Lung (tissue), 12 donors: ENCODE measurements around the gene LIPJ. TPM values are rescaled to one million over a fixed set of nuclear protein-coding genes. Genes with fewer than 3 reads are reported as not detected.

ENCODE experiments used
- ATAC-seq: fragments of 200-7000 bp; cut with Tn5 transposase; one replicate; pipeline ENCODE4 v1.9.1; 2020; ENCODE audit warnings: moderate number of reproducible peaks; ENCODE audit not compliant: insufficient read depth, low FRiP score
- DNase-seq, 3 donors: peaks; one replicate each; pipeline ENCODE4 v3.0.0-alpha.2; 2013 to 2017
- H3K27ac ChIP-seq, 2 donors: one replicate each; pipeline ENCODE4 v1.5.1; 2013; ENCODE audit warnings: mild to moderate bottlenecking in 2 of 2, moderate library complexity in 2 of 2, control low read depth in 1 of 2, inconsistent platforms in 1 of 2, low read depth in 1 of 2, low read length in 1 of 2
- H3K27me3 ChIP-seq, 3 donors: one replicate each; pipeline ENCODE4 v1.5.1; 2013; ENCODE audit warnings: low read length in 2 of 3; ENCODE audit not compliant: control insufficient read depth in 3 of 3, insufficient read depth in 3 of 3
- H3K36me3 ChIP-seq, 4 donors: one replicate each; pipeline ENCODE4 v1.5.1; 2013; ENCODE audit warnings: low read length in 4 of 4, mild to moderate bottlenecking in 1 of 4, moderate library complexity in 1 of 4; ENCODE audit not compliant: control insufficient read depth in 4 of 4, insufficient read depth in 4 of 4
- H3K4me1 ChIP-seq, 5 donors: one replicate each; pipeline ENCODE4 v1.5.1; 2013; ENCODE audit warnings: low read length in 5 of 5, mild to moderate bottlenecking in 2 of 5, moderate library complexity in 1 of 5; ENCODE audit not compliant: control insufficient read depth in 5 of 5, insufficient read depth in 5 of 5
- H3K4me3 ChIP-seq: one replicate; pipeline ENCODE4 v1.5.1; 2013; ENCODE audit warnings: mild to moderate bottlenecking, control low read depth, moderate library complexity
- H3K9ac ChIP-seq, 2 donors: one replicate each; pipeline ENCODE4 v1.5.1; 2013; ENCODE audit warnings: low read length in 2 of 2, control low read depth in 1 of 2; ENCODE audit not compliant: insufficient read depth in 1 of 2
- H3K9me3 ChIP-seq, 4 donors: one replicate each; pipeline ENCODE4 v1.5.1; 2013; ENCODE audit warnings: low read length in 3 of 4, mild to moderate bottlenecking in 1 of 4, moderate library complexity in 1 of 4; ENCODE audit not compliant: control insufficient read depth in 4 of 4, insufficient read depth in 3 of 4
- WGBS, 2 donors: extraction: QIAGEN DNeasy Blood & Tissue Kit; methylation state at CpG; one replicate each; pipeline ENCODE4 v1.1.7; 2013; 5-methylcytosine and 5-hydroxymethylcytosine counted together
- polyA plus RNA-seq, 2 donors: library from polyadenylated mRNA; stranded (reverse); fragments of 200-250 nt; gene quantifications; one replicate each; pipeline ENCODE4 v1.2.1, GENCODE V29; 2013
- total RNA-seq, 2 donors: library from RNA; depleted of rRNA in 1 of 2; stranded (reverse); fragments of >200 nt in 1 of 2; gene quantifications; one replicate each; pipeline ENCODE4 v1.2.1, GENCODE V29; 2014 to 2021
- TF ChIP-seq, protein P1 (sequence below): IDR thresholded peaks from 2 replicates; pipeline ENCODE4 v1.5.1; 2012; ENCODE audit warnings: mild to moderate bottlenecking; ENCODE audit errors: control extremely low read depth, extremely low read depth
- donor health status: control.
- donor health status: control.
- donor health status: Bipolar disorder and iron deficiency.
- donor health status: healthy.
- donor health status: DM: yes; HTN: yes; CAD: no.

The LIPJ gene
- total and polyA plus RNA-seq, 4 donors: 0.02 to 0.14 (median 0.12) TPM; not detected in 1

DNA sequence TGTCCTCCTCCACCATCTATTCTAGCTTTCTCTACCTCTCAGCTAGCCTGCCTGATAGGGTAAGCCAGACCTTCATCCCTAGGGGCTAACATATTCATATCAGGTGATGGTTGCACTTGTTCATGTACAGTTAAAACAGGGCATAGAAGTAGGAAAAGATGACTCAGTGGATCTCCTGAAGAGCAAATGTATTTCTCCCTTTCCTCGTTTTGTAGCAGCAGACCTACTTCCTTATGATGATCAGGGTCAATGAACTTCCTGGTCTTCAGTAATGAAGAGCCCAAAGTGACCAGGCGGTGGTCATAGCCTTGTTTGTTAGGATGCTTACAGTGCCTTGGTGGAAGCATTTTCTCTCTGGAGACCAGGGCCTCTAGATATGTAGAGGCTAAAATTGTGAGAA, 6.3 kb downstream of the LIPJ start:
- Histone ChIP-seq H3K4me3 (no peak overlapping the region), H3K9me3 (no peaks in the 10 kb centered on the region)
- ATAC-seq: no peak

DNA sequence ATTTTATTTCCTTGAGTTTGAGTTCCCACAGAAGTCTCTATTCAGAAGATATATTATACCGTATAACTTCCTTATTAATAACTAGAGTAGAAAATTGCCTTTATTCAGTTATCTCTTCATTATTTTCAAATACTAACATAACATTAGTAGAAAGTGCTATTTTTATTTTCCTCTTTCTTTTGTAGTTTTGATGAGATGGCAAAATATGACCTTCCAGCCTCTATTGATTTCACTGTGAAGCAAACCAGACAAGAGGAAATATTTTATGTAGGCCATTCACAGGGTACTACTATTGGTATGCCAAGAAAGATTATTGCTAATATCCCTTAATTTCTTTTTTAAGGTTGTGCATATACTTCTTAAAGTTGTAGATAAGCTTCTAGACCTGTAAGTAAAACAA, 7.9 kb downstream of the LIPJ start:
- Histone ChIP-seq H3K27ac (no peak overlapping the region), H3K4me3 (no peak overlapping the region), H3K9ac (no peak overlapping the region), H3K36me3 (no peaks in the 10 kb centered on the region), H3K4me1 (no peaks in the 10 kb centered on the region), H3K9me3 (no peaks in the 10 kb centered on the region), H3K27me3 (no peaks in the 10 kb centered on the region)
- ATAC-seq (no peak), DNase-seq (no peak)
- TF ChIP-seq, protein P1, sequence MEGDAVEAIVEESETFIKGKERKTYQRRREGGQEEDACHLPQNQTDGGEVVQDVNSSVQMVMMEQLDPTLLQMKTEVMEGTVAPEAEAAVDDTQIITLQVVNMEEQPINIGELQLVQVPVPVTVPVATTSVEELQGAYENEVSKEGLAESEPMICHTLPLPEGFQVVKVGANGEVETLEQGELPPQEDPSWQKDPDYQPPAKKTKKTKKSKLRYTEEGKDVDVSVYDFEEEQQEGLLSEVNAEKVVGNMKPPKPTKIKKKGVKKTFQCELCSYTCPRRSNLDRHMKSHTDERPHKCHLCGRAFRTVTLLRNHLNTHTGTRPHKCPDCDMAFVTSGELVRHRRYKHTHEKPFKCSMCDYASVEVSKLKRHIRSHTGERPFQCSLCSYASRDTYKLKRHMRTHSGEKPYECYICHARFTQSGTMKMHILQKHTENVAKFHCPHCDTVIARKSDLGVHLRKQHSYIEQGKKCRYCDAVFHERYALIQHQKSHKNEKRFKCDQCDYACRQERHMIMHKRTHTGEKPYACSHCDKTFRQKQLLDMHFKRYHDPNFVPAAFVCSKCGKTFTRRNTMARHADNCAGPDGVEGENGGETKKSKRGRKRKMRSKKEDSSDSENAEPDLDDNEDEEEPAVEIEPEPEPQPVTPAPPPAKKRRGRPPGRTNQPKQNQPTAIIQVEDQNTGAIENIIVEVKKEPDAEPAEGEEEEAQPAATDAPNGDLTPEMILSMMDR: no peak
- WGBS, 2 donors: 96 to 98% methylated on average over 1 of the region's 1 CpG

More for the DNA sequence above, 6.3 kb downstream of the LIPJ start:
- TF ChIP-seq, protein P1: no peak
- no peaks in the 10 kb centered on the region for H3K4me1 ChIP-seq
- DNase-seq: no peak
- H3K9ac ChIP-seq: no peak overlapping the region
- no peak overlapping the region for H3K27ac ChIP-seq
- H3K27me3 ChIP-seq: no peaks in the 10 kb centered on the region
- H3K36me3 ChIP-seq: no peaks in the 10 kb centered on the region
- 76 to 77% methylated on average over 2 of the region's 2 CpGs for WGBS, 2 donors

DNA sequence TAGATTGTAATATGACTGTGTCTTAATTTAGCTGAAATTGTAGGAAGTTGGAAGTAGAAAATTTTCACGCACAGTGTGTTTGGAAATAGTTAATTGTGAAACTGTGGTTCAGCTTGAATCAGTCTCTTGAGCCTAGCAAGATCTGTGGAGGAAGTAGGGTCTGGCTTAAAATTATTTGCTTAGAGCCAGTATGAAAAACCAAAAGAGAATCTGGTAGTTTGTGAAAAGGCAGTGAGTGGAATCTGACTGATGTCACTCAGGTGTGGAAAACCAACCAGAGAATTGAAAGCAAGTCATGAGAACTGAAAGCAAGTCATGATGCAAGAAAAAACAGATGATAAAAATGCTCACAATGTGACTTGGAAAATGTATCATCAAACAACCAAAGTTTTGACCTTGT, 11.5 kb downstream of the LIPJ start:
- Histone ChIP-seq H3K36me3 (no peaks in the 10 kb centered on the region), H3K4me3 (no peak overlapping the region), H3K27me3 (no peaks in the 10 kb centered on the region), H3K4me1 (no peaks in the 10 kb centered on the region), H3K27ac (no peak overlapping the region), H3K9me3 (peaks cover 0 to 3% (median under 1%) of the 10 kb centered on the region in 4 donors), H3K9ac (no peak overlapping the region)
- TF ChIP-seq, protein P1: no peak
- ATAC-seq (no peak), DNase-seq (no peak)
- 43 to 64% methylated on average over 1 of the region's 1 CpG for WGBS, 2 donors

DNA sequence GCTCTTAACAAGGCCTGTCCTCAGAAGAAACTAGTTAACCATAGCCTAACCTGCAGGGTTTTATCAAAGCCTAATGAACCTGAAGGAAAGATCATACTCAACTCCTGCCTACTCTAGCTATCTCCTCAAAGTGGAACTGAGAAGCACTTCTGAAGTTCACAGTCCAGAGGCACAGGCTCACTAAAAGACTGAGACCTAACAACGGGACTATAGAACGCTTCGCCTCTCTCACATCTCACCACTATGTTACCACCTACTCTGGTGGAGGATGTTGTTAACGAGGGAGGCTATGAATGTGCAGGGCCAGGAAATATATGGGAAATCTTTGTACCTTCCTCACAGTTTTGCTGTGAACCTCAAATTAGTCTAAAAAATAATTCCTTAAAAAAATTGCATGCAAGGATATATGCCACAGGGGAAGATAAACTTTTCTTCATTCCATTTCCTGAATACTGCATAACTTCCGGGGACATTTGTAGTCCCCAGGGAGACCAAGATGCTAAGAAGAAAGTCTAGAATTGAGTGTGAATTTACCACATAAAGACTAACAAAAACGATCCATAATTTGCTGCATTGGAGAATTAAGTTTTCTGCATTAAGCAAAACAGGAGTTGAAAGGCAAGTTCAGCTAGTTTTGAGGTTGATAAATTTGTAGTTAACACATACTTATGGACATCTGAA, 21.6 kb downstream of the LIPJ start:
- no peaks in the 10 kb centered on the region for H3K9me3 ChIP-seq
- DNase-seq: no peak
- H3K4me3 ChIP-seq: no peak overlapping the region
- H3K36me3 ChIP-seq: no peaks in the 10 kb centered on the region
- H3K4me1 ChIP-seq: no peaks in the 10 kb centered on the region
- no peak overlapping the region for H3K9ac ChIP-seq
- TF ChIP-seq, protein P1: no peak
- WGBS, 2 donors: 85 to 92% methylated on average over 6 of the region's 6 CpGs
- no peak for ATAC-seq
- H3K27me3 ChIP-seq: no peaks in the 10 kb centered on the region
- H3K27ac ChIP-seq: no peak overlapping the region
